HG03521 (cell line): Measurements from ENCODE around the gene MVD.
A peak's percentile ranks its signal among the peaks of the same experiment; 100 is the strongest.

Experiments
- ATAC-seq: cut with Tn5 transposase; IDR thresholded peaks from one replicate; pipeline ENCODE4 v1.9.1; 2021; ENCODE audit warnings: mild to moderate bottlenecking, moderate library complexity; ENCODE audit not compliant: unreplicated experiment

The MVD gene, protein sequence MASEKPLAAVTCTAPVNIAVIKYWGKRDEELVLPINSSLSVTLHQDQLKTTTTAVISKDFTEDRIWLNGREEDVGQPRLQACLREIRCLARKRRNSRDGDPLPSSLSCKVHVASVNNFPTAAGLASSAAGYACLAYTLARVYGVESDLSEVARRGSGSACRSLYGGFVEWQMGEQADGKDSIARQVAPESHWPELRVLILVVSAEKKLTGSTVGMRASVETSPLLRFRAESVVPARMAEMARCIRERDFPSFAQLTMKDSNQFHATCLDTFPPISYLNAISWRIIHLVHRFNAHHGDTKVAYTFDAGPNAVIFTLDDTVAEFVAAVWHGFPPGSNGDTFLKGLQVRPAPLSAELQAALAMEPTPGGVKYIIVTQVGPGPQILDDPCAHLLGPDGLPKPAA

DNA sequence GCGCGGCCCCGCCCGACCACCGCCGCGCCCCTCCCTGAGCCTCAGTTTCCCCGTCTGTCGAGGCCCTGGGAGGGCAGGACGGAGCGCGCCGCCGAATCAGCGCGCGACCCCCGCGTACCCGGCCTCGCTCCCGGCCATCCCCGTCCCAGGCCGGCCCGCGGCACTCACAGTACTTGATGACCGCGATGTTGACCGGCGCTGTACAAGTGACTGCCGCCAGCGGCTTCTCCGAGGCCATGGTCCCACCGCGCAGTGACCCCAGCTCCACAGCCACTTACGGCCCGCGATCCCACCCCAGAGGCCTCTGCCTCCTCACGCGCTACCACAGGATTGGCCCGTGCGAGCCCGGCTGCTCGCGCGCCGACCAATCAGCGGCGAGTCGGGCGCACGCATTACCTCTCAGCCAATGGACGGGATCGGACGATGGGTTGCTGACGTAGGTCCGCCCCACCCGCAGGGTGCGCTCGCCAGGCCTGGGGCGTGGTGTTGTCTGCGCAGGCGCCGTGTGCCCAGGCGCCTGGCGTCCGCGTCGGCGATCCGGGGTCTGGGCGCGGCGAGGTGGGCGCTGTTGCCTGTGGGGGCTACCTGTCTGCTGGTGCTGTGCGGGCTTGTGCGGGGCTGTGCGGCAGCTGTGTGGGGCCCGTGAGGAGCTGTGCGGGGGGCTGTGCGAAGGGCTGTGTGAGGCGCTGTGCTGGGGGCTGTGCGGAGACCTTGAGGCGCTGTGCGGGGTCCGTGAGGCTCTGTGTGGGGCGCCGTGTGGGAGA is at the start of gene MVD:
TSS of gene MVD (minus strand) at position 249 of the 764 bp plus-strand sequence. CDS start at position 238, 11 bp downstream.
- peak; percentile 96 for ATAC-seq

DNA sequence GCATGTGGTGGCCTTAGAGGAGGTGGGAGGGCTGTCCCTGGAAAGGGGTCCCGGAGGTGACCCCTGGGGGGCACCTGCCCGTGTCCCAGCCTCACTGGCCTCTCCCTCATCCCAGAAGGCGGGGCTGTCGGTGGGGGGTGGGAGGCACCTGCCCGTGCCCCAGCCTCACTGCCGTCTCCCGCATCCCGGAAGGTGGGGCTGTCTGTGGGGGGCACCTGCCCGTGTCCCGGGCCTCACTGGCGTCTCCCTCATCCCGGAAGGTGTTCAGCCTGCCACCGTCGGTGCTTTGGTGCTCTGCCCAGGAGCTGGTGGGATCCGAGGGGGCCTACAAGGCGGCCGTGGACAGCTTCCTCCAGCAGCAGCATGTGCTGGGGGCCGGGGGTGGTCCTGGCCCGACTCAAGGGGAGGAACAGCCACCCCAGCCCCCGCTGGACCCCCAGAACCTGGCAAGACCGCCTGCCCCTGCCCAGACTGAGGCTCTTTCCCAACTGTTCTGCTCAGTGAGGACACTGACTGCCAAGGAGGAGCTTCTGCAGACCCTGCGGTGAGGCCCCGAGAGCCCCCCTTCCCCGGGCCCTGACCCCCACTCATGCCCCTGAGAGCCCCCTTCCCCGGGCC is 49.6 kb upstream of the MVD start:
- ATAC-seq: no peak

- ATAC-seq: no peak
Observed at GRCh38 chr16:88711750-88712340, 49.0 kb upstream of the MVD start.

GRCh38 chr16:88710556-88710955 is 47.7 kb upstream of the MVD start:
- no peak for ATAC-seq

DNA sequence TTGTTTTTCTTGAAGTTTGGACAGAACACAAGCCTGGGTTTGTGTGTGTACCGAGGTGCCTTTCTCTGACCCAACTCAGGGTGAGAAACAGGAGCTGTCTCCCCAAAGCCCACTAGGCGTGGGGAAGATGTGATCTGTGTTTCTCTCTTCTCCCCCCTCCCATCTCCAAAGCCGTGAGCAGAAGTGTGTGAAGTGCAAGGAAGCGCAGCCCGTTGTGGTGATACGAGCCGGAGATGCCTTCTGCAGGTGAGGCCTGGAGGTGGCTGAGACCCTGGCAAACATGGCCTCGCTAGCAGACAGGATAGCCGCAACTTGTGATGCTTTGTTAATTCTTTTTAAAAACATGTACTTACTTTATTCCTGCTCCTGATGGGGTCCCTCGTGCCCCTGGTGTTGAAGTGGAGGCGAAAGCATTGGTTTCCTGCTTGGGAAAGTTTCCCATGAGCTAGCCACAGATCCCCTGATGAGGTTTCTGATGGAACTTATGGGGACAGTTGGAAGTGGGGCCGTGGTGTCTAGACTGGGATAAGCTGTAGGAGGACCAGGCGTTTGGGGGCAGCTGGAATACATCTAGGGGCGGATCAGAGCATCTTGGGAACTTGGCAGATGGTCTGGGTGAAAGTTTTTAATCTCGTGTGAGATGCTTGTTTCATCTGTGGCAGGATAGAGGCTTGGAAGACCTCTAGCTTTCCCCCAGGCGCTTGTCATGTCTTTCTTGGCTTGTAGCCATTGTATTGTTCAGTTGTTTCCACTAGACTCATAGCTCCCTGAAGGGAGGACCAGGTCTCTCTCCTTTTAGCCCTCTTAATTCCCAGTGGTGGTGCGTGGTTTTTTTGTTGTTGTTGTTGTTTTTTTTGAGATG is 44.3 kb upstream of the MVD start:
- ATAC-seq: no peak

DNA sequence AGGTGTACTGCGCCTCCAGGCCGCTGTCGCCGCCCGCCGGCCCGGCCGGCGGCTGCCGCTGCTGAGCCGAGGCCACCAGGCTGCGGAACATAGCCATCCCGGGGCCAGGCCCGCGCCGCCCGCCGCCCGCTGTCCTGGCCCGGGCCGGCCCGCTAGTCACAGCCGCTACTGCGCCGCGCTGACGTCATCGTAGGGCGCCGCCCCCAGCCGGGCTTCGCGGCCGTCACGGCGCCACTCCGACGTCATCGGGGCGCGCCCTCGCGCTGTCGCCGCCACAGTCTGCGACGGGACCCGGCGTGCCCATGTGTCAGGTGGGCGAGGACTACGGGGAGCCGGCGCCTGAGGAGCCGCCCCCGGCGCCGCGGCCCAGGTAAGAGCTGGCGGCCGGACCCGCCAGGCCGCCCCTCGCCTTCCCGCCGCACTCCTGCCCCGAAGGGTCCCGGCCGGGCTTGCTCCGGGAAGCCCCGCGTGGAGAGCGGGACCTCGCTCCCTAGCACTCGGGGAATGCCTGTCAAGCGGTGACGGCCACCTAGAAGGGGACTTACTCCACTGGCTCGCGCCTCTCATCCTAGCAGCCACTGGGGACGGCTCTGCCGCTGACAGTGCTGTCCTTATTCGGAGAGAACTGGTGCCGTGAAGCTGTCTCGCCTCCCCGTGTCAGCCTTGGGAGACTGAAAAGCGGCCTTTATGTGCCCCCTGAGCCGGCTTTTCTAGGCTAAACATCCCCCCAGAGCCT is 43.5 kb upstream of the MVD start, which contains the start of the genes CTU2 and RNF166:
TSS of gene CTU2 (plus strand) at position 275 of the 736 bp plus-strand sequence. CDS start at position 303, 28 bp downstream.
TSS of gene RNF166 (minus strand) at position 180 of the 736 bp plus-strand sequence. CDS start at position 97, 83 bp downstream.
- ATAC-seq: peak; percentile 64

DNA sequence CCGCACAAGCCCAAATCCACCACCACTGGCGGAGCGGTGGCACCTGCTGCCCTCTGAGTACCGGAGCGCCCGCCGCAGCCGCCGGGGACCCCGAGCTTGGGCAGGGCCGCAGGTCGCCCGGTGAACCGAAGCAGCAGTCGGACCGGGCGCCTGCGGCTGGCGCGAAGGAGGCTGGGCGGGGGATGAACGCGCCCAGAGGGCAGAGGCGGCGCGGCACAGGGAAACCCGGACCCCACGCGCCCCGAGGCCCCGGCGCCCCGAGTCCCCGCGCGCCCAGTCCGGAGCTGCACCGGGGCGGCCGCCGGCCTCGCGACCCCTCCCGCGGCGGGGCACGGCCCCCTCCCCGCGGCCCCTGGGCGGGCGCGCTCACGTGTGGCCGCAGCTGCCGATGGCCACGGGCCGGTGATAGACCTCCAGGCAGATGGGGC is 42.9 kb upstream of the MVD start:
- ATAC-seq: peak; percentile 11

DNA sequence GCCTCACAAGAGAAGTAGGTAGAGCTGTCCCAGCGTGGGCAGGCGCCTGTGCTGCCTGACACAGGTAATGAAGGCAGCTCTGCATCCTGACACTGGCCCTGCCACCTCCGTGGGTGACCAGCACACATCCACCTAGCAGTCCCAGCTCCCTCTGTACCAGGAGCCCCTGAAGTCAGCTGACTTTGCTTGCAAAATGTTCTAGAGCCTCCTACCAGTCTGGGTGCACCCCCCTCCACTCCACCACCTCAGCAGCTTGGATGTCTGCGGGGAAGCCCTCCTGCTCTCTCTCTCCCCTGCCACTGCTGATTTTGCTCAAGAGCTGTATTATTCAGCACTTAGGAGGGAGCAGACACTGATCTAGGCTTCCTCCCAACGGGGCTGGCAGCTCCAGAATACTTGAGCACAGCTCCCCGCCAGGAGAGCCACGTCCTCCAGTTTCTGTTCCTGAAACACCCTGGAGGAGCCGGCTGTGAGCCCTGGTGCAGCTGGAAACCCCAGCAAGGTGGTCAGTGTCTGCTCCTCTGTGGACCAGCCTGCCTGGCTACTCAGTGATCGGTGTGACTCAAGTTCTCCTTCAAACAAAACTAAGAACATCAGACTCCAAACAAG is 42.3 kb upstream of the MVD start:
- no peak for ATAC-seq

DNA sequence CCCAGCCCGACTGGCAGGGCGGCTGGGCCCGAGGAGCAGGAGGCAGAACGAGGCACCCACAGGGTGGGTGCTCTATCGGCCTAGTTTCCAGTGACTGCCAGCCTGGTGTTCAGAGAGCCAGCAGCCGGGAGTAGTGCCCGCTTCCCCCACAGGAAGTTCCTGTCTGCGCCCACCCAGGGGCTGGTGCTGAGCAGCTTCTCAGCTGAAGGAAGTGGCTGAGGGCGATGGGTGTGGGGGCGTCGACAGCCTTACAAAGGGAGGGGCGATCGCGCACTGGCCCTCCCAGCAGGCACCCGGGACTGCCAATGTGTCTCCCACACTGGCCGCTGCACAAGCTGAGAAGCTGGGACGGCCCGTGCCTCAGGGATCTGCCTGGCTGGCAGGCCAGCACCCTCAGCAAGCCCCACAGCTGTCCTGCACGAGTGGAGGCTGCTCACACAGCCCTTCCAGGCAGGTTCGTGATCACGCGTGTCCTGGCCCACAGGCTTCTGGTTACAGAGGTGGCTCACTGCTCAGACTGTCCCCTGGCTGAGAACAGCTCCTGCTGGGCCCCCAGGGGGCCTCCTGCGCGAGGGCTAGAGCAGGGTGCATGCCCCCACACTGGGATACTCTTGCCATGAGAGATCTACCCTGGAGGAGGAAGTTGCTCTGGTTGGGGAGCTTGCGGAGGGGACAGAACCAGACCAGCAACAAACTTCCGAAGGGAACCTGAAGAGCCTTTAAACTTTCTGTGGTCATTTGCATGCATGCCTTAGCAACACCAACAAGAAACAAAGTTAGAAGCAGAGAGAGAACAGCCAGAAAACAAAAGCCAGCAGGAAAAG is 40.8 kb upstream of the MVD start:
- no peak for ATAC-seq

GRCh38 chr16:88702371-88703210 is 39.7 kb upstream of the MVD start:
- no peak for ATAC-seq

GRCh38 chr16:88701581-88702370 is 38.9 kb upstream of the MVD start:
- ATAC-seq: no peak

DNA sequence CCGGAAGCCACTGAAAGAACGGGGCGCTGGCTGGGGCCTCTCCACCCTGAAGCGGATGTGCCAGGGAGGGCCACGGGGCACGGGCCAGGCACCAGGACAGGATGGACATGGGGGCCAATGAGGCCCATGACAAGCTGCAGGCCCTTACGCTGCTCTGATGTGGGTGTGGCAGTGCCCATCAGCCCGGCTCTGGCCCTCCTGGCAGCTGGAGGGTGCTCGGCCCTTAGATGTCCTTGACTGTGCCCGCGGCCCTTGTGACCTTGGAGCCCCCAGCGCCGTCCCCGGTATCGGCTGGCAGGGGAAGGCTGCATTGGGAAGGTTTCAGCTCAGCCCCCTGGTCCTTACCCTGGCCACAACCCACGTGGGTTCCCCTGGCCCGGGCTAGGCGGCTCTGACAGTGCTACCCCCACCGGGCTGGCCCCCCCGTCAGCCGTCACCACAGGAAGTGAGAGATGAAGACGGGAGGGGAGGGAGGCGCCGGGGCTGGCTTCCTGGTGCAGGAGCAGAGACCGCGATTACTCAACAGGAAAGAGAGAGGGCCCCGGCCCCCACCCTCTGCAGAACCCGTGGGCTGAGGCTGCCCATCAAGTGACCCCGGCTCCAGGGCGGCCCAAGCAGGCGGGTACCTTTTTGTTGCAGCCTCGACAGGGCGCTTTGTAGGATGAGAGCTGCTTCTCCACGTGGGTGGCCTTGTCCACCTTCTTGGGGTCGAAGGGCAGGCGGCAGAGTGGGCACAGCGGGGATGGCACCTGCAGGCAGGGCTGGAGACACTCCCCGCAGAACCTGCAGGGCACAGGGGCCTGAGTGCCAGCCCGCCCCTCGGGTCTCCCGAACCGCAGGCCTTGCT is 38.0 kb upstream of the MVD start:
- ATAC-seq: peak; percentile 58

DNA sequence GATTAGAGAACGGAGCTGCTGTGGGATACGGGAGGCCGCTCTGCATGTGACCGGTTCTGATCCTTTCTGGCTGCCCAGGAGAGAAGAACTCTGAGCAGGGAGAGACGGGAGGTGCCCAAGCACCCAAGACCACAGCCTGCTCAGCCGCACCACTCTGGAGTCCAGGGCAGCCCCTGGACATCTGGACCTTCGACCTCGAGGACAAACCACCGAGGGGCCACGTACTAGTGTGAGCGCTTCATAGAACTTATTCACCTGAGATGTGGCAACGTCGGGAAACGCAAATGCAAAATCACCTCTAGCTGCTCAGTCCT is 37.4 kb upstream of the MVD start:
- no peak for ATAC-seq

DNA sequence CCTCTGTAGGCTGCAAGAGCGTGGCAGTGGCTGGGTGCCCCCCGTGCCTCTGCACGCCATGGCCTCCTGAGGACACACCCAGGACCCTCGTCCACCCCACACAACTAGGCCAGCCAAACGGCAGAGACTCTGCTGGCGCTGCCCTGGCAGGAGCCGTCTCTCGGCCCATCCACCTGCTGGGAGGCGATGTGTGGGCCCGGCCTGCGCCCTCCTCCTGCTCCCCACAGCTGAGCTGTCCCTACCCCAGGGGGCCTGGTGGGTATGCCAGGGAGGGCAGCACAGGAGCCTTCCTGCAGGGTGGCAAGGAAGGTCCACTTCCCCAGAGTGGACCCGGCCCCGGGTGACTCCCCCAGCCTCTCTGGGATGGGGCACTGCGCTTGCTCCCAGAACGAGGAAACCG is 36.3 kb upstream of the MVD start:
- no peak for ATAC-seq

DNA sequence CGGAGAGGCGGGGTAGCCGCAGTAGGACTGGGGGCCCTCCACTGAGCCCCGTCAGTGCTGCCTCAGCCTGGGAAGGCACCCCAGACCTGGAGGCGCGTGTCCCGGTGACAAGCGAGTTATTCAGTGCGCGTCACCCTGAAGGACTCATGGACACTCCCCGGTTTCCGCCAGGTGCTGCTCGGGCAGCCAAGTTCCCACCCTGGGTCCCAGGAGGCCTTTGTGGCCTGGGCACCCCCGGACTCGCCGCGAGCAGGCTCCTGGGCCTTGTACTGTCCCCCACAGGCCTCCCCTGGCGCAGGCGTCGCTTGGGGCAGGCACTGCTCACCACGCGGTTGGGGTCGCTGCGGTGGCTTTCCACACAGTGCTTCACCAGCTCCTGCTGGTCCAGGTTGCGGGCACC is 35.8 kb upstream of the MVD start:
- no peak for ATAC-seq
